GM21737 (cell line): ENCODE results near the gene EP400.
A peak's percentile ranks its signal among the peaks of the same experiment; 100 is the strongest.

Source experiments
- ATAC-seq: cut with Tn5 transposase; IDR thresholded peaks from one replicate; pipeline ENCODE4 v1.9.1; 2021; ENCODE audit warnings: mild to moderate bottlenecking, moderate library complexity; ENCODE audit not compliant: unreplicated experiment

EP400 gene

GRCh38 chr12:132064631-132065030 lies 114.9 kb downstream of the EP400 start:
- ATAC-seq: no peak

DNA sequence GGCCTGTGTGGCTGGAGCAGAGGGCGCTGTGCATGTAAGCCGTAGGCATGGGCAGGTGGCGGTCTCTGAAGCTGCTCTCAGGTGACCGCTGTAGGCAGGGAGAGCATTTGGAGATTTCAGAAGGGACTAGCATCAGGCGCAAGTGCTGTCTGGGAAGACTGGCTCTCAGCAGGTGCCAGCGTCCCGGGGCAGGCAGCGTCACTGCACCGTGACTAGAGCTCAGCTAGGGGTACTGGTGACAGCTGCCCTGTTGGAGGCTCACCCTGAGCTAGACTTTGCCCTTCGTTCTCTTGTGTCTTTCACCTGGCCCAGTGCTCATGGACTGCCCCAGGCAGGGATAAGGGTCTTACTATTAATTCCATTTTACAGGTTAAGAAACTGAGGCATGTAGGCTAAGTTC lies 115.5 kb downstream of the EP400 start:
- no peak for ATAC-seq

DNA sequence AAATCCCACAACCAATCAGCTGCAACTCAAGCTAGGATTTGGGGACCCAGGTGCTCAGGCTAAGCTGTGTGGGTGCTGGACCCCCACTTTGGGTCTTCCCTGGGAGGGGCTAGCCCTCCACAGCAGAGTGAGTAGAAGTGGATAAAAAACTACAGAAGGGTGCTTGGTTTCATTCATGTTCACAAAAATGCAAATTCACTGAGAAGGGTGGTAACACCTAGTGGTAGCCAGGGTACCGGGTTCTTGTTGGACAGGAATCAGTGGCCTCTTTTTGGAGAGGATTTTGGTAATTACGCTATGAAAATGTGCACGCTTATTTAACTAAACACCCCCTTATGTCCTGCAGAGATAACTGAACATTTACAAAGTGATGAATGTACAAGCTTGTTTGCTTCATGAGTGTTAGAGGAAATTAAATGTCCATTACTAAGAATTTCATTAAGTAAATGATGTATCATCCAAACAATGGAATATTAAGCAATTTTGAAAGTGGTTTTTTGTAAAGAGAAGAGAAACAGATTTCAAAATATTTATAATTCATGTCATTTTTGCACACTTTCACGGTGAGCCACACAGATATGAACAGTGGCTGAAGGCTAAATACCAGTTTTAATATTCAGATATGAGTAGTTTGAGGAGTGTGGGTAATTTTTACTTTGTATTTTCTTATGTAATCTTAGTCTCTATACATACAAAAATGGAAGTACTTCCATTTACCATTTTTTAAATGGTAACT lies 116.0 kb downstream of the EP400 start:
- no peak for ATAC-seq

DNA sequence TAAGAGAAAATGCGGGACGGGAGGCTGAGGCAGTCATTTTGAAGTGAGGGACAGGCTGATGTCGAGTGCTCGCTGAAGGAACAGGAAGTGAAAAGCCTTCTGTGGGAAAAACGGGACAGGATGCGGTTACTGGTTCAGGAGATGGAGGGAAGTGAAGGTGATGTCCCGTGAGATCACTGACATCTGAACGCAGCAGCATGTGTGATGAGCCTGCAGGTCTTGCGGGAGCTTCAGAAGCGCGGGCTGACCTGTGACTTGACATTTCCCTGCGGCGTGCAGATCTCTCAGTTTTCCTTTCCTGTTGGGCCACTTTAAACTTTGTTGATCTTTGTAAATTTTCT lies 116.6 kb downstream of the EP400 start:
- ATAC-seq: peak; percentile 33

GRCh38 chr12:132066749-132067148 lies 117.0 kb downstream of the EP400 start:
- no peak for ATAC-seq

- ATAC-seq: no peak
Observed at GRCh38 chr12:132067182-132067581, 117.4 kb downstream of the EP400 start.

- no peak for ATAC-seq
Observed at GRCh38 chr12:132068250-132068649, 118.5 kb downstream of the EP400 start.

GRCh38 chr12:132069336-132069985 lies 119.7 kb downstream of the EP400 start:
- ATAC-seq: no peak

DNA sequence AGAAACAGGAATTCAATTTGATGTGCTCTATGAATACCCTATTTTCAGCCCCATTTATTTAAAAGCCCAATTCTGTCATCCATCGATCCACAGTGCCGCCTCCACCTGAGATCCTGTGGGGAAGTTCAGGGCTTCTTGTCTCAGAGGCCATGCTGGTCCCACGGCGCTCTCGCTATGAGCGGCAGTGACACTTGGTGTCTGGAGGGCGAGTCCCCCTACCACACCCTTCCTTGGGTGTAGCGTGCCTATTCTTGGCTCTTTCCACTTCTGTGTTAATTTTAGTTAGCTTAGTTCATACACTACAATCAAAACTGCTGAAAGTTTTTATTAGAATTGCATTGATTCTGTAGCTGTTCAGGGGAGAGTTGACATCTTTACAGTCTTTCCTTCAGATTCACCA lies 120.6 kb downstream of the EP400 start:
- ATAC-seq: no peak

DNA sequence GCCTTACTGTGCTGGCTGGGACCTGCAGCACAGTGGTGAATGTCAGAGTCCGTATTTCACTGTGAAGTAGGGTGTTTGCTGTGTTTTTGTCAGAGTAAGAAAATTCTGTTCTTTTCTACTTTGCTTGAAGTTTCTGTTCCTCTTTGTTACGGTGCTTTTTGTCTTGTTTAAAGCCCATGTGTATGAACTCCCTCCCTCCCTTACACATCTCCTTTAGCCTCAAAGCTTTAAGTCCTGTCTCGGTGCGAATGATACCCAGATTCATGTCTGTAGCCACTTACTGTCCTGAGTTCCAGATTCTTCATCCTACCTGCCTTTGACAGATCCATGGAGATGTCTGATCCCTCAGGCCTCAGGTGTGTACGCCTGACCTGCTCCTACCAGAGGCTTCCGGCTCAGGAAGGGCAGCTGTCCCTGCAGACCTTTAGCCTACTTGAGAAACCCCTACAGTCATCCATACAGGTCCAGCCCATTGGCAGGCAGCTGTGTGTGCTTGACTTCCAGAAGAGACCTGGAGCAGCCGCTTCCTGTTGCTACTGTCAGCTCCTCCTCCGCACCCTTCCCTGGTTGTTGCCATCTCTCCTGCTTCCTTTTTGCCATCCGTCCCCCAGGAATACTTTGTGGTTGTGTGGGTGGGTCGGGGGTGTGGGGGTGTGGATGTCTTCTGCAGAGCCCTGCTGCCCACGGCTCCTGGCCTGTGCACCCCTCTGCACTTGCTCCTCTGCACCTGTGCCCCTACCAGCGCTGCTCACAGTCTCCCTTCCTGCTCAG lies 121.5 kb downstream of the EP400 start:
- ATAC-seq: peak; percentile 65

DNA sequence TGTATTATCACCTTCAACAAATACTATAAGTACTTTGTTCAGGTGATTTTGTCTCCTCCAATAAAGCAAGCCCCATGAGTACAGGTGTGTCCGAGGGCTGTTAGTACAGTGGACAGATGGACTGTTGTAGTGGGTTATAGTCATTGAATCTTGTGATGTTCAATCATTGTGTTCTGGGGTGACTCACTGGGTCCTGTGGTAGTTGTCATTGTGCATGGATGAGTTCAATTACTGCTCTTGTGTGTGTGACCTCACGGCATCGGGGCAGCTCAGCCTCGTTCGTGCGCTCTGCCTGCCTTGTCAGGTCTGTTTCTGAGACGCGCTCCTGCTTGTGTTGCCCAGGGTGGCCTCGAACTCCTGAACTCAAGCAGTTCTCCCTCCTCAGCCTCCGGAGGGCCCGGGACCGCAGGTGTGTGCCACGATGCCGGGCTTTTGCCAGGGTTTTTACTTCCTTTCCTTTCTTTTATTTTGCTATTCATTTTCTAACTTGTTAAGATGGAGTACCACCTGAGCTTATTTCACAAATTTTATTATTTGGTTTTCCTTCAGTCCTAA lies 122.2 kb downstream of the EP400 start:
- no peak for ATAC-seq

DNA sequence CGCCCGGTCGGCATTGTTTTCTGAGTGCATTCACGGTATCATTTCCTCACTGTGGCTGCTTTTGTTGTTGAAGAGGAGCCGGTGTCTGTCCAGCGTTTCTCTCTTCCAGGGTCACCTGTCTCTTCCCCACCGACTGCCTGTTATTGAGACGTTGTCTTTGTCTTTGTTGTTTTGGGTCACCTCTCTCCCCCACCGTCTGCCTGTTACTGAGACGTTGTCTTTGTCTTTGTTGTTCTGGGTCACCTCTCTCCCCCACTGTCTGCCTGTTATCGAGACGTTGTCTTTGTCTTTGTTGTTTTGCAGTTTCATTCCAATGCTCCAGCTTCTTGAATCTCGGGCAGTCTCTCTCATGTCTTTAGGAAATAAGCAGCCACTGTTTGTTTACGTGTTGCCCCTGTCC lies 124.5 kb downstream of the EP400 start:
- no peak for ATAC-seq

GRCh38 chr12:132075026-132075713 lies 125.4 kb downstream of the EP400 start:
- no peak for ATAC-seq

GRCh38 chr12:132075714-132076553 lies 126.2 kb downstream of the EP400 start:
- no peak for ATAC-seq

DNA sequence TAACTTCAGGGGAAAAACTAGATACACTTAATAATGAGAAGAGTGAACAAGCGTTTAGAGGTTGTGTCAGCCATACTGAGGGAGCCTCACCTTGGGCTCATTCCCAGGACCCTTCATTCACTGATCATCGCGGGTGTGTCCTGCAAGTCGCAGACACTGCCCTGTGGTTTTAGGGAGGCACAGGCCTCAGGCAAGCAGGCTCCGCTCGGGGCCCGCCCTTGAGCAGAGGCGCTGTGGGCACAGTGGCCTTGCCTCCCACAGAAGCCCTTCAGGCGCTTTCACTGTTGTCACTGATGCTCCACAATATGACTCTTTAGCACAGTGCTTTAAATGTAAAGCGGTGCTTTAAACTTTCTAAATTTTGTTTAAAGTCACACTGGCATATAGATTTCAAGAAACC lies 127.0 kb downstream of the EP400 start:
- no peak for ATAC-seq

DNA sequence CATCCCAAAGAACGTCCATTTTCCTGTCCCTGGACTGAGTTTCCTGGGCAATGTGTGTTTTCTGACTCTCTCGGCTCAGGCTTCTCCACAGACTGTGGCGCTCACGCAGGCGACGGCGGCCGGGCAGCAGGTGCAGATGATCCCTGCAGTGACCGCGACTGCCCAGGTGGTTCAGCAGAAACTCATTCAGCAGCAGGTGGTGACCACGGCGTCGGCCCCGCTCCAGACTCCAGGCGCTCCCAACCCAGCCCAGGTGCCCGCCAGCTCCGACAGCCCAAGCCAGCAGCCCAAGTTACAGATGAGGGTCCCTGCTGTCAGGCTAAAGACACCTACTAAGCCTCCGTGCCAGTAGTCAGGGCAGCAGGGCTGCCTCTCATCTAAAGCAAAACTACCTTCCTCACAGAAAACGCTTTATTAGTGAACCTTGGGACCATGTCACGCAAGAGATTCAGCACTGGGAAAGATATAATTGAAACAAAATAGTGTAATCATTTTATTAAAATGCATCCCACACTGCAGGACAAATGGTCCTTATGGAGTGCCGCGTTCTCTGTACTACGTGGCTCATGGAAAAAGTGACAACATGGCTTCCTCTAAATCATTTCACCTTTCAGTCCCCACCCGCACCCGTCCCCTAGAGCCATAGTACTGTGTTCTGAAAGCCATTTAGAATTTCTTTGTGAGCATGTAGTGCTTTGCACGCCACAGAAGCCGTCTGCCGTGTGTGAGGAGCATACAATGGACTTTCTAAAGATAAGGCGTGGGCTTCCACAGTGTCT lies 127.8 kb downstream of the EP400 start:
- no peak for ATAC-seq

GRCh38 chr12:132078190-132078589 lies 128.4 kb downstream of the EP400 start:
- ATAC-seq: no peak

DNA sequence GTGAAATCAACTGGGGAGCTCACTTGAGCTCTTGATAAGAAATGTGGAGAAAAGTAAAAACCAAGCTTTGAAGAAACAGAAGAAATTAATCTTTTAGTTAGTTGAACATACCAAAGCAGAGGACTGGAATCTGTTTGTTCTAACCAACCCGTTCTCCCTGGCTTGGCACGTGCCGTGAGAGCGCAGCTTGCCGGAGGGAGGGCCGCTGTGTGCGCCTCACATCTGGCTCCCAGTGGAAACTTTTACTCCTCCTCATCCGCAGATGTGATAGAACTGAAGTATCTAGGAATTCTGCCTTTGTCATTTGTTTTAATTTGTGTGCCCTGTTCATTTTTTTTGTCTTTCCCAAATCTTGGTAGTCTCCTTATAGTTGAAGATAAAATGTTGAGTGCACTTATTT lies 129.5 kb downstream of the EP400 start:
- ATAC-seq: no peak

- ATAC-seq: no peak
Observed at GRCh38 chr12:132079695-132080094, 130.0 kb downstream of the EP400 start.
